Astrocyte of the cerebellum (primary cell): ENCODE results near the gene ENGASE.
"Not testable (repeated sequence)": the region's sequence is repeated elsewhere in the genome, so short reads cannot be mapped to it uniquely, and the experiment has no call there.

ENCODE experiments used
- DNase-seq: peaks from one replicate; pipeline ENCODE4 v3.0.0-alpha.2; 2011; ENCODE audit warnings: low read depth
- H3K4me3 ChIP-seq: 2 replicates; pipeline ENCODE4 v1.5.1; 2011; ENCODE audit warnings: mild to moderate bottlenecking, low read depth, low read length, moderate library complexity
- CTCF ChIP-seq: IDR thresholded peaks from 2 replicates; pipeline ENCODE4 v1.5.1; 2012; ENCODE audit warnings: low read length, low read depth, moderate library complexity, mild to moderate bottlenecking; ENCODE audit errors: missing control alignments
- in situ Hi-C: cut with HindIII; loops from 2 replicates; pipeline ENCODE4 v1.10.0; 2017; ENCODE audit warnings: low sequenced_read_pairs

ENGASE gene

GRCh38 chr17:79073706-79074088 lies 927 bp upstream of the ENGASE start:
- in situ Hi-C loops, result no loop called here
- TF ChIP-seq CTCF, result no peak

GRCh38 chr17:79074121-79074648 lies 439 bp upstream of the ENGASE start:
- peak overlapping the region; percentile 63 for H3K4me3 ChIP-seq
- in situ Hi-C loops, DNase-seq: not testable (repeated sequence)

More at GRCh38 chr17:79073706-79074088, 927 bp upstream of the ENGASE start:
- DNase-seq, result no peak
- H3K4me3 ChIP-seq, result no peak overlapping the region

DNA sequence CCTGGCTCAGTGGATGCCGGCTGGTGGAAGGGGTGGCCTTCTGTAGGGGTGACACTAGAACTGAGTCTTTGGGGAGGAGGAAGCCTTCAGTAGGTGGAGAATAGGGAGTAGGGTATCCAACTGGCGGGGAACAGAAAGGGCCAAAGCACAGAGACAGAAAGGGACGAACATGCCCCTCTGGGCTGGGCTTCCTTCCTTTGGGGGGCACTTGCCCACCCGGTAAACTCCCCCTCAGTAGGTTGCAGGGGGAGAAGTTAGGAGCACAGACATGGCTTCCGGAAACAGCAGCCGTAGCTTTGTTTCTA lies 774 bp downstream of the ENGASE start:
- TF ChIP-seq CTCF, result no peak
- DNase-seq, result no peak
- in situ Hi-C loops, result no loop called here
- H3K4me3 ChIP-seq, result peak overlapping the region; percentile 63

DNA sequence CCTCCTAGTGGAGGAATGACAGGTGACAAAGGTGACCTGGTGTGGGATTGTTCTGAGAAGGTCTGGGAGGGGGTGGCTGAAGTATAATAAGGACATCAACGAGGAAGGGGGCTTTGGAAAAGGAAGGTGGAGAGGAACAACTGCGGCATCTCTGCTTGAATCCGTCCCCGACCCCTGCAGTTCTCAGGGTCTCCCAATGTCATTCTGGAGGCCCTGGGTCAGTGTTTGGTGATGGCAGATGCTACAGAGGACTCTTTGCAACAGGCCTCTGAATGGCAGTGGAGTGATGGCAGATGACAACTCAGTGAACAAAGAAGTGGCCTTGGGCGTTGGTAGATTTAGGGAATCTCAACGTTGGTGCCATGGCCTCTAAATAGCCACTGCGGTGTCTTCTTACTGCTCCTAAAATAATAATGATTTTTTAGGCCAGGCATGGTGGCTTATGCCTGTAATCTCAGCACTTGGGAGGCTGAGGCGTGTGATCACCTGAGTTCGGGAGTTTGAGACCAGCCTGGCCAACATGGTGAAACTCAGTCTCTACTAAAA lies 1.3 kb downstream of the ENGASE start:
- peak overlapping the region; percentile 63 for H3K4me3 ChIP-seq
- no peak for TF ChIP-seq CTCF
- no peak for DNase-seq
- in situ Hi-C loops, result no loop called here

GRCh38 chr17:79077587-79077986 lies 3.0 kb downstream of the ENGASE start:
- TF ChIP-seq CTCF, result no peak

GRCh38 chr17:79078476-79079190 lies 4.0 kb downstream of the ENGASE start:
- in situ Hi-C loops, result no loop called here
- no peak overlapping the region for H3K4me3 ChIP-seq
- DNase-seq, result no peak
- TF ChIP-seq CTCF, result no peak

More at GRCh38 chr17:79077587-79077986, 3.0 kb downstream of the ENGASE start:
- no peak overlapping the region for H3K4me3 ChIP-seq
- in situ Hi-C loops, result no loop called here
- no peak for DNase-seq
